CD8-positive, alpha-beta memory T cell (primary cell): ENCODE results near the gene TRAF2. TPM values are rescaled to one million over a fixed set of nuclear protein-coding genes. Genes with fewer than 3 reads are reported as not detected.

Experiments used
- CTCF ChIA-PET: fragments of 350-600 bp; sonication (Branson Sonifier 250); formaldehyde crosslinking; loops from one replicate; lab custom pipeline; 2021; ENCODE audit warnings: antibody characterized with exemption; lab: Charles Lee
- POLR2A ChIA-PET: fragments of 350-600 bp; sonication (Branson Sonifier 250); formaldehyde crosslinking; loops from one replicate; lab custom pipeline; 2021; ENCODE audit warnings: antibody characterized with exemption; lab: Charles Lee
- DNase-seq, 5 donors: peaks; one replicate each; pipeline versions ENCODE4 v3.0.0 to v3.0.0-alpha.2; 2020 to 2022; ENCODE audit warnings: mixed read lengths in 1 of 5
- H3K27ac ChIP-seq: one replicate; pipeline ENCODE4 v1.7.0; 2013; ENCODE audit warnings: low read depth, mild to moderate bottlenecking, low read length, moderate library complexity
- H3K27me3 ChIP-seq: 2 replicates; pipeline ENCODE4 v1.7.0; 2013; ENCODE audit warnings: low read length, mild to moderate bottlenecking; ENCODE audit not compliant: insufficient read depth, poor library complexity, severe bottlenecking
- H3K36me3 ChIP-seq: 2 replicates; pipeline ENCODE4 v1.7.0; 2013; ENCODE audit warnings: mild to moderate bottlenecking, low read length, moderate library complexity; ENCODE audit not compliant: insufficient read depth
- H3K4me1 ChIP-seq: 2 replicates; pipeline ENCODE4 v1.7.0; 2013; ENCODE audit warnings: mild to moderate bottlenecking, low read length, moderate library complexity; ENCODE audit not compliant: insufficient read depth
- H3K4me3 ChIP-seq: 2 replicates; pipeline ENCODE4 v1.7.0; 2013; ENCODE audit warnings: mild to moderate bottlenecking, low read length
- H3K9me3 ChIP-seq: 2 replicates; pipeline ENCODE4 v1.7.0; 2013; ENCODE audit warnings: mild to moderate bottlenecking, low read length
- H3K27ac Mint-ChIP-seq, 8 donors: one replicate each; pipeline ENCODE4 v1.8.0; 2020 to 2021; ENCODE audit warnings: mixed read lengths in 8 of 8, mild to moderate bottlenecking in 6 of 8, inconsistent platforms in 3 of 8, moderate library complexity in 3 of 8
- H3K27me3 Mint-ChIP-seq, 2 donors: one replicate each; pipeline ENCODE4 v1.8.0; 2020 to 2021; ENCODE audit warnings: mixed read lengths in 2 of 2, mild to moderate bottlenecking in 1 of 2, moderate library complexity in 1 of 2
- H3K36me3 Mint-ChIP-seq, 3 donors: one replicate each; pipeline ENCODE4 v1.8.0; 2020 to 2021; ENCODE audit warnings: mixed read lengths in 3 of 3, inconsistent platforms in 1 of 3, mild to moderate bottlenecking in 1 of 3
- H3K4me1 Mint-ChIP-seq, 3 donors: one replicate each; pipeline ENCODE4 v1.8.0; 2020 to 2021; ENCODE audit warnings: mixed read lengths in 3 of 3, inconsistent platforms in 1 of 3, mild to moderate bottlenecking in 1 of 3
- H3K4me3 Mint-ChIP-seq, 7 donors: one replicate each; pipeline ENCODE4 v1.8.0; 2020 to 2021; ENCODE audit warnings: mixed read lengths in 7 of 7, mild to moderate bottlenecking in 6 of 7, moderate library complexity in 4 of 7, inconsistent platforms in 2 of 7
- H3K9me3 Mint-ChIP-seq, 5 donors: one replicate each; pipeline ENCODE4 v1.8.0; 2020 to 2022; ENCODE audit warnings: mixed read lengths in 5 of 5, mild to moderate bottlenecking in 3 of 5, moderate library complexity in 2 of 5, inconsistent platforms in 1 of 5
- polyA plus RNA-seq: library from polyadenylated mRNA; unstranded; fragments of 300-500 nt; fragmentation: Illumina TruSeq; gene quantifications from one replicate; pipeline ENCODE4 v1.2.3, GENCODE V29; 2021
- total RNA-seq, 2 experiments: library from RNA; stranded (reverse); gene quantifications; one replicate each; pipeline ENCODE4 v1.2.3, GENCODE V29; 2021

The TRAF2 gene
- total and polyA plus RNA-seq, 3 experiments from 2014 or later = 23.1 to 60.5 (median 53.2) TPM

DNA sequence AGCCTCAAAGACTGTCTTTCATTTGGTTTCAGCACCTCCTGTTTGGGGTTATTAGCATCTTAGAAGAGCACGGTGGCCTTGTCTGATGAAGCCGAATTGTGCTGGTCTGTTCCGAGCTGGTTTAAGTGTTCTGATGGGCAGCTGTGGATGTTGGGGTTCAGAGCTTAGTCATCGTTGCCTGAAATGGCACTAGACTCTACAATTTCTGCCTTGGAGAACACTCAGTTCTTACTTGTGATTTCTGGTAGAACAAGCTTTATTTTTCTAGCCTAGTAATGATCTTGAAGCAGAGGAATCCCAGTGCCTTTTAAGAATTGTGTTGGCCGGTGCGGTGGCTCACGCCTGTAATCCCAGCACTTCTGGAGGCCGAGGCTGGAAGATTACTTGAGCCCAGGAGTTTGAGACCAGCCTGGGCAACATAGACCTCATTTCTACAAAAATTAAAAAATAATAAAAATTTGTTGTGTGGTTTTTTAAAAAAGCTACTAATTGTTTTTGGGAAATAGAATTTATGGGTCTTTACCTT is 50.4 kb downstream of the TRAF2 start:
- Mint-ChIP-seq H3K4me3 (peak overlapping the region in 1 of 7 donors; percentile 67), H3K9me3 (no peaks in the 10 kb centered on the region), H3K36me3 (peaks cover 5 to 27% (median 6%) of the 10 kb centered on the region in 3 donors), H3K27ac (peak overlapping the region in 2 of 8 donors; percentile 42 to 63), H3K4me1 (peaks cover 8 to 10% (median 10%) of the 10 kb centered on the region in 3 donors), H3K27me3 (no peaks in the 10 kb centered on the region)
- no peak overlapping the region for H3K4me3 ChIP-seq
- DNase-seq = no peak
- ChIA-PET POLR2A (no interaction called here), CTCF (interaction anchor here (1.5 to 2.5 kb wide), 2 partner anchors 93 to 98 kb away, joined by 5 to 11 read pairs; no protein-coding TSS in a partner anchor)
- H3K27ac ChIP-seq = no peak overlapping the region
- H3K27me3 ChIP-seq = no peaks in the 10 kb centered on the region
- peaks cover 6% of the 10 kb centered on the region for H3K36me3 ChIP-seq
- H3K9me3 ChIP-seq = no peaks in the 10 kb centered on the region
- H3K4me1 ChIP-seq = no peaks in the 10 kb centered on the region

DNA sequence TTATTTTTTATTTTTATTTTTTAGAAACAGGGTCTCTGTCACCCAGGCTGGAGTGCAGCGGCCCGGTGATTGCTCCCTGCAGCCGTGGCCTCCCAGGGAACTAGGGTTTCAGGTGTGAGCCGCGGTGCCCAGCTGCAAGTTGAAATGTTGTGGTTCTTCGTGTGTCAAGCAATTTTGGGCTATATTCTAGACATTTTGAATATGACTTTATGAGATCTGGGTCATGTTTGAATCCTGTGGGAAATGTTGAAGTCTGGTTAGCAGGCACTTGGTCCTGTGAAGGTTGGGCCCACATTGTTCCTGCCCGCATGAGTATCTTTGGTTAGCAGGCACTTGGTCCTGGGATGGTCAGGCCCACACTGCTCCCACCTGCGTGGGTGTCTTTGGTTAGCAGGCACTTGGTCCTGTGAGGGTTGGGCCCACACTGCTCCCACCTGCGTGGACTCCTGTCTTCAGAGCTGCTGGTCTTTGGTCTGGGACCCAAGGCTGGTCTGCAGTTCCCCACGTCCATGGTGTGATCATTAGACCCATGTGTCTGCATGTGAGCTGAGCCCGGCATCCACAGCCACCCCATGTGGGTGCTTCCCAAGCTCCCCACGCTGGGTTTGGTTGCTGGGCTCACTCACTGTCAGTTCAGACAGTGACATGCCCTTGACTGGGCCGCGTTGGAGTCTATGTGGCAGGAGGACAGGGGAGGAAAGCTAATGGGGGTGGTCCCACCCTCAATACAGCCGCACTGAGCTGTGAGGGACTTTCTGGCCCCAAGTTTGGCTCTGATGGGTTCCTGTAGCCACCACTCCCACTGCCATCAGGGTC is 51.1 kb downstream of the TRAF2 start:
- CTCF ChIA-PET = interaction anchor here (1.5 to 2.5 kb wide), 2 partner anchors 92 to 98 kb away, joined by 5 to 11 read pairs; no protein-coding TSS in a partner anchor
- Histone ChIP-seq H3K27me3 (no peaks in the 10 kb centered on the region), H3K4me3 (no peak overlapping the region), H3K9me3 (no peaks in the 10 kb centered on the region), H3K27ac (no peak overlapping the region), H3K4me1 (no peaks in the 10 kb centered on the region), H3K36me3 (peaks cover 12% of the 10 kb centered on the region)
- POLR2A ChIA-PET = no interaction called here
- Mint-ChIP-seq H3K36me3 (peaks cover 5 to 32% (median 6%) of the 10 kb centered on the region in 3 donors), H3K27me3 (no peaks in the 10 kb centered on the region), H3K27ac (no peak overlapping the region), H3K9me3 (no peaks in the 10 kb centered on the region), H3K4me1 (peaks cover 5 to 11% (median 8%) of the 10 kb centered on the region in 3 donors), H3K4me3 (no peak overlapping the region)
- peak in 1 of 5 donors; percentile 23 for DNase-seq

DNA sequence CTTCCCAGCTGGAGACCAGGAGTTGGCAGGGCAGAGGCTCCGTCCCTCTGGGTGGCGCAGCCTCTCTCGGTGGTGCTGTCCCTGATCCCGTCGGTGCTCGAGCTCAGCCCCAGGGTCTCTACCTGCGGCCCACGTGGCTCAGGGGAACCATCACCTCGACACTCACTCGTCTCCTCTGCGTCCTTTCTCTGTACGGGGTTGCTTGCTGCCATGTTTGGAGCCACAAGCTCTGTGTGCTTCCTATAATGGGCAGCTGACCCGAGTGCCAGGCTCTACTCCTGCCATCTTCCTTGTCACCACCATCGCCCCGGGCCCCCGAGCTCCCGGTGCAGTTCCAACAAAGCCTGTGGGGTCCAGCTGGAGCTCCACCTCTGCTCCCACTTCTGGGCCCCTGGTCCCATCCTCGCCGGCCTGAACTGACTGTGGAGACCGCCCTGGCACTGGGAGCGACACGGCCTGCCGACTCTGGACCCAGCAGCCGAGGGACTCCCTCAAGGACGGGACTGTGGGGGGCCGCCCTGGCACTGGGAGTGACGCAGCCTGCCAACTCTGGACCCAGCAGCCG is 53.2 kb downstream of the TRAF2 start:
- H3K4me3 Mint-ChIP-seq = peak overlapping the region in 1 of 7 donors; percentile 53
- H3K27me3 Mint-ChIP-seq = no peaks in the 10 kb centered on the region
- H3K36me3 Mint-ChIP-seq = peaks cover 5 to 43% (median 6%) of the 10 kb centered on the region in 3 donors
- H3K9me3 ChIP-seq = no peaks in the 10 kb centered on the region
- ChIA-PET POLR2A (interaction anchor here (0.7 kb wide), 1 partner anchor 37 kb away, joined by 3 read pairs; no protein-coding TSS in a partner anchor), CTCF (interaction anchor here (1.3 kb wide), 1 partner anchor 89 kb away, joined by 3 read pairs; no protein-coding TSS in a partner anchor)
- H3K4me1 Mint-ChIP-seq = peaks cover 2 to 20% (median 5%) of the 10 kb centered on the region in 3 donors
- no peaks in the 10 kb centered on the region for H3K4me1 ChIP-seq
- no peak for DNase-seq
- no peak overlapping the region for H3K4me3 ChIP-seq
- no peaks in the 10 kb centered on the region for H3K9me3 Mint-ChIP-seq
- H3K36me3 ChIP-seq = peaks cover 15% of the 10 kb centered on the region
- no peak overlapping the region for H3K27ac ChIP-seq
- peak overlapping the region in 2 of 8 donors; percentile 29 to 54 for H3K27ac Mint-ChIP-seq
- H3K27me3 ChIP-seq = no peaks in the 10 kb centered on the region

DNA sequence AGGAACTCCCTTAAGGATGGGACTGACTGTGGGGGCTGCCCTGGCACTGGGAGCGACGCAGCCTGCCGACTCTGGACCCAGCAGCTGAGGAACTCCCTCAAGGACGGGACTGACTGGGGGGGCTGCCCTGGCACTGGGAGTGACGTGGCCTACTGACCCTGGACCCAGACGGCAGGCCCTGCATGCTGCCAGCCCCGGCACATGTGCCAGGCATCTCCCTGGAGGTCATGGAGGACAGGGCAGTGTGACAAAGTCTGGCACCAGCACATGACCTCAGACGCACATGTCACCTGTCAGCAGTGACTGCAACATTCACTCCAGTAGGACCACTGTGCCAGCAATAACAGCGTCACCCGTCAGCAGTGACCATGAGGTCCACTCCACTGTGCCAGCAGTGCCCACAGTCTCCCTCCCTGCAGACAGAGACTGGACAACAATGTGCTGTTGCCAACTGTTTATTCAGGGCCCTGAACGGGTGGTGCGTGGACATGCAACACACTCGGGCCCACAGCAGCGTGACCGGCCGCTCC is 53.7 kb downstream of the TRAF2 start:
- Mint-ChIP-seq H3K27me3 (no peaks in the 10 kb centered on the region), H3K9me3 (no peaks in the 10 kb centered on the region), H3K4me3 (no peak overlapping the region), H3K4me1 (peaks cover 5 to 25% (median 9%) of the 10 kb centered on the region in 3 donors), H3K36me3 (peaks cover 5 to 43% (median 6%) of the 10 kb centered on the region in 3 donors), H3K27ac (no peak overlapping the region)
- ChIA-PET CTCF (no interaction called here), POLR2A (interaction anchor here (0.7 kb wide), 1 partner anchor 36 kb away, joined by 3 read pairs; no protein-coding TSS in a partner anchor)
- H3K4me1 ChIP-seq = peaks cover 3% of the 10 kb centered on the region
- no peaks in the 10 kb centered on the region for H3K9me3 ChIP-seq
- H3K27me3 ChIP-seq = no peaks in the 10 kb centered on the region
- no peak overlapping the region for H3K4me3 ChIP-seq
- peaks cover 15% of the 10 kb centered on the region for H3K36me3 ChIP-seq
- DNase-seq = no peak
- no peak overlapping the region for H3K27ac ChIP-seq

DNA sequence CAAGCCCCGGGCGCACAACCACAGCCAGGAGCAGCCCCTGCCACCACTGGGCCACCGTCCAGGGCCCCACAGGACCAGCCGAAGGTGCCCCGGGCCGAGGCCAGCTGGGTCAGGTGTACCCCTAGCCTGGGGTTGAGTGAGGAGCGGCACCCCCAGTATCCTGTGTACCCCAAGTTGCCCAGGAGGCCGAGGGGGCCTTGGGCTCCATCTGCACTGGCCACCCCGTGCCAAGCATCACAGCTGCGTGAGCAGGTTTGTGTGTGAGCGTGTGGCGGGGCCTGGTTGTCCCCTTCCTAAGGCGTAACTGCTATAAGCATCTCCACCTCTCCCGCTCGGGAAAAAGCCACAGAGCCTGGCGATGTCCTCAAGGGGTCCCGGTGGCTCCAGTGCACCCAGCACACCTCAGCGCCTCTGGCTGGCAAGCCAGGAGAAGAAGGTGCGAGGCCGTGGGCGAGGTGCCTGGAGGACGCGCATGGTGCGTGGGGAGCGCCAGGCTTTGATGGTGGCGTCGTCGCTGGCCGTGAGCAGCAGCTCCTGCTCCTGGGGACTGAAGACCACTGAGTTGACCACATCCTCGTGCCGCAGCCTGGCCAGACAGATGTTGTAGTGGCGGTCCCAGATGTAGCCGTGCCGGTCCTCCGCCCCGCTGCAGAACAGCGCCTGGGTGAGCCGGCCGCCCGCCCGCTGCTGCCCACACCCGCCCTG is 54.4 kb downstream of the TRAF2 start:
- Mint-ChIP-seq H3K4me3 (no peak overlapping the region), H3K36me3 (peaks cover 5 to 43% (median 6%) of the 10 kb centered on the region in 3 donors), H3K27me3 (no peaks in the 10 kb centered on the region), H3K27ac (no peak overlapping the region), H3K4me1 (peaks cover 5 to 29% (median 9%) of the 10 kb centered on the region in 3 donors), H3K9me3 (no peaks in the 10 kb centered on the region)
- CTCF ChIA-PET = no interaction called here
- DNase-seq = no peak
- POLR2A ChIA-PET = no interaction called here
- H3K36me3 ChIP-seq = peaks cover 15% of the 10 kb centered on the region
- no peaks in the 10 kb centered on the region for H3K27me3 ChIP-seq
- H3K4me1 ChIP-seq = peaks cover 9% of the 10 kb centered on the region
- no peak overlapping the region for H3K4me3 ChIP-seq
- no peaks in the 10 kb centered on the region for H3K9me3 ChIP-seq
- no peak overlapping the region for H3K27ac ChIP-seq

DNA sequence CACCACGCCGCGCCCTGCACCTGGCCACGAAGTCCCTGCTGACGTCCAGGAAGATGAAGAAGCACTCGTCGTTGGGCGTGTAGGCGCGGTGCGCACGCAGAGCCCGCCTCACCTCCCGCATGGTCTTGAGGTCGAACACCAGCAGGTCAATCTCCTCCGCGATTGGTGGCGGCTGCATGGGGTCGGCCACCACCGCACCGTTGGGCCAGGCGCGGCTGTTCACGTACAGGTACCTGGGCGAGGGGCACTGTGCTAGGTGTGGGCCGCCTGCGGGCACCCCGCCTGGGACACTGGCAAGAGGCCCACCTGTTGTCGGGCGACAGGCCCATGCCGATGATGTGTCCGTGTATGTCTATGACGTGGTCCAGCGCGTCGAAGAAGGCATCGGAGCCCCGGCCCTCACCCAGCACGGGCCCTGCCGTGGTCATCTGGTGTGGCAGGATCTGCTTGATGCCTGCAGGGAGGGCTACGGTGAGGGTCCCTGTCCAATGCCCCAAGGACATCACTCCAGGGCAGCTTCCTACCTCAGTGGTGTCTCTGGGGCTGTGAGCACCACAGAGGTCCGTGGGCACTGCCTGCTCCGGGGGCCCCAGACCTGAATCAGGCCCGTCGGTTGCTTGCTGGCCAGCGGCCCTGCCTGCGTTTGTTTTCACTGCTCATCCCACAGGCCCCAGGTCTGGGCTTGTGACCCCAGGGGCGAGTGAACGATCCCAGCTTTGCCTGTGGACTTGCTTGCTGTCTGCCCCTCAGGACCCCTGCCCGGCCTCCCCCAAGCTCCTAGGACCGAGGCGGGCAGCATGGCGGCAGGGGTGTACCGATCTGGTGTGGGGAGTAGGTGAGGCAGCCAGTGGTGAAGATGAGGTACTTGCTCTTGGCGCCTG is 55.2 kb downstream of the TRAF2 start:
- Histone ChIP-seq H3K9me3 (no peaks in the 10 kb centered on the region), H3K4me1 (peaks cover 11% of the 10 kb centered on the region), H3K27ac (no peak overlapping the region), H3K27me3 (no peaks in the 10 kb centered on the region), H3K4me3 (no peak overlapping the region), H3K36me3 (peaks cover 15% of the 10 kb centered on the region)
- no peaks in the 10 kb centered on the region for H3K9me3 Mint-ChIP-seq
- no peak overlapping the region for H3K4me3 Mint-ChIP-seq
- peaks cover 5 to 43% (median 6%) of the 10 kb centered on the region in 3 donors for H3K36me3 Mint-ChIP-seq
- CTCF ChIA-PET = interaction anchor here (0.8 to 1.1 kb wide), 2 partner anchors 59 to 93 kb away, joined by 4 read pairs; no protein-coding TSS in a partner anchor
- POLR2A ChIA-PET = no interaction called here
- H3K27me3 Mint-ChIP-seq = no peaks in the 10 kb centered on the region
- DNase-seq = no peak
- H3K27ac Mint-ChIP-seq = no peak overlapping the region
- H3K4me1 Mint-ChIP-seq = peaks cover 5 to 26% (median 6%) of the 10 kb centered on the region in 3 donors
